Dermis lymphatic vessel endothelial cell (primary cell): ENCODE measurements around the gene RABGAP1. TPM values are rescaled to one million over a fixed set of nuclear protein-coding genes. Genes with fewer than 3 reads are reported as not detected.

Source experiments
- total RNA-seq: library from RNA; depleted of rRNA; stranded (reverse); fragments of >200 nt; gene quantifications from 2 replicates; pipeline ENCODE4 v1.2.1, GENCODE V29; 2014

RABGAP1 gene
- 53.7 and 64.0 TPM in 2 replicates for total RNA-seq

GRCh38 chr9:122940749-122941581 is at the start of gene RABGAP1:
TSS of gene RABGAP1 (plus strand) at chr9:122941020. CDS start at chr9:122957060, 16,040 bp downstream.

GRCh38 chr9:122904823-122905710 is 35.8 kb upstream of the RABGAP1 start, which contains the start of gene RC3H2:
TSS of gene RC3H2 (minus strand) at chr9:122905359. CDS start at chr9:122897509, 7,850 bp downstream.

DNA sequence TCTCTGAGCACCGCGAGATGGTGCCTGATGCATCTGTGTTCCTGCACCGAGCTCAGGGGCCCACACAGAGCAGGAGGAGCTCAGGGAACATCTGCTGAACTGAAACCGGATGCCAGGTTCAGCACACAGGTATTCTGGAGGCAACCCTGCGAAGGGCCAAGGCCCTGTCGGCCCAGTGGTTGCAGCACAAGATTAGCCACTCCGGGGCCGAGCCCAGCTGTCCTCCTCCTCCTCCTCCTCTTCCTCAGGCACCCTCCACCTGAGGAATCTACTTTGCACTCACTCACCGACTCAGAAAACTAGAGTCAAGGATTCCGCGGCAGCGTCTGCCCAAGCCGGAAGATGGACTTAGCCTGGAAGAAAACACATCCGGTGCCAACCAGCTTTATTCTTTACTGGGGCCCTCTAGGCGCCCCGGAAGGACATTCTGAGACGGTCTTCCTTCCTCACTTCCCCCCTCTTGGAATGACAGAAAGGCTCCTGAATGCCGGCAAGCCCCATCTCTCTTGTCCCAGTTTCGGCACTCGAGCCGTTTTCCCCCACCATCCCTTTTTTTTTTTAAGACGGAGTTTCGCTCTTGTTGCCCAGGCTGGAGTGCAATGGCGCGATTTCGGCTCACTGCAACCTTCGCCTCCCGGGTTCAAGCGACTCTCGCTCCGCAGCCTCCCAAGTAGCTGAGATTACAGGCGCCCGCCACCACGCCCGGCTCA is 27.7 kb upstream of the RABGAP1 start, which contains the start of gene ZBTB6:
Gene ZBTB6 (minus strand): TSS at position 360 of the 710 bp plus-strand sequence. CDS start 1,251 bp downstream, outside the sequence.

GRCh38 chr9:122931226-122932121 is 9.3 kb upstream of the RABGAP1 start, which contains the start of gene ZBTB26:
TSS of gene ZBTB26 (minus strand) at chr9:122931512. CDS start at chr9:122919934, 11,578 bp downstream.

GRCh38 chr9:123033352-123033751 is 92.5 kb downstream of the RABGAP1 start, which contains the start of gene GPR21:
TSS of gene GPR21 (plus strand) at chr9:123033667. CDS start at chr9:123034567, 900 bp downstream.

Other genes starting within 250 kb of the RABGAP1 start
- not detected in 2 replicates for gene OR1L4, start 217.0 kb upstream of the RABGAP1 start, total RNA-seq
- gene OR1L6, start 198.7 kb upstream of the RABGAP1 start, total RNA-seq = not detected in 2 replicates
- not detected in 2 replicates for gene OR5C1, start 152.1 kb upstream of the RABGAP1 start, total RNA-seq
- not detected in 2 replicates for gene OR1K1, start 140.9 kb upstream of the RABGAP1 start, total RNA-seq
- gene PDCL, start 112.4 kb upstream of the RABGAP1 start, total RNA-seq = 120 and 138 TPM in 2 replicates
- 99.0 and 103 TPM in 2 replicates for gene RC3H2, start 35.7 kb upstream of the RABGAP1 start, total RNA-seq
- 15.0 and 16.7 TPM in 2 replicates for gene ZBTB6, start 27.7 kb upstream of the RABGAP1 start, total RNA-seq
- gene ZBTB26, start 9.5 kb upstream of the RABGAP1 start, total RNA-seq = 2.9 and 4.1 TPM in 2 replicates
- 0.65 and 0.95 TPM in 2 replicates for gene GPR21, start 92.6 kb downstream of the RABGAP1 start, total RNA-seq